ENCODE data around the gene EBI3.

GRCh38 chr19:4279267-4279529, 49.9 kb downstream of the EBI3 start:
- no peak for TF ChIP-seq CTCF (conservative IDR thresholded peaks at IDR 0.05)
- no peak for TF ChIP-seq EZH2 (IDR thresholded peaks at IDR 0.05; ENCODE audit: low read depth)

All from PC-9 (cell line).